COLO829 (cell line): Measurements from ENCODE around the gene DNASE2B.

Source experiments
- DNase-seq: peaks from one replicate; pipeline ENCODE4 v3.0.0; 2012; ENCODE audit warnings: low spot score

The DNASE2B gene

DNA sequence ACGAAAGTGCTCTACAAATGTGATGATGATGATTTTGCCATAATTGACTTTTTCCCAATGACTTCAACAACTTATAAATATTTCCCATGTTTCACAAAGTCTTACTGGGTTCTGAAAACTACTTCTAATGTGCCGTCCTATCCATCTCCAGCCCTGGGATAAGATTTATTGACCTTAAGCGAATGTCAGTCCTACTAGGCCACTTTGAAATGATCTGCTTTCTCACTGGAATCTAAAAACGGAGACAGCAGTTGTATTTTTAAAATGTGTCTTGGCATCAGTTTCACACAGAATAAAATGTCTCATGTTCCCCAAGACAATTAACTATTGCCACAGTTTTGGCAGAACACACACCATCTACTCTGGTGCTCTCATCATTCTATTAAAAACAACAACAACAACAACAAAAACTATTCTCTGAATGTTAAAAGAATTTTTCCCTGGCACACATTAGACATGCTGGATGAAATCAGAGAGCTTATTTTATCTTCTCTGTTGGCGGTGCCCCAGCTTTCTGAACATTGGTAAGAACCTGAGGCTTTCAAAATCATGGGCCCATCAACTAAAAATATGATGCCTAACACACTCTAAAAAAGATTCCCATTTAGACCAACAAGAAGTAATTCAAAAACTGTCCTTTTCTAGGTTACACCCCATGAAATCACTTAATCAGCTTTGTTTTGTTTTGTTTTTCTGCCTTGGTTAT, 23.1 kb upstream of the DNASE2B start:
- DNase-seq = no peak

DNA sequence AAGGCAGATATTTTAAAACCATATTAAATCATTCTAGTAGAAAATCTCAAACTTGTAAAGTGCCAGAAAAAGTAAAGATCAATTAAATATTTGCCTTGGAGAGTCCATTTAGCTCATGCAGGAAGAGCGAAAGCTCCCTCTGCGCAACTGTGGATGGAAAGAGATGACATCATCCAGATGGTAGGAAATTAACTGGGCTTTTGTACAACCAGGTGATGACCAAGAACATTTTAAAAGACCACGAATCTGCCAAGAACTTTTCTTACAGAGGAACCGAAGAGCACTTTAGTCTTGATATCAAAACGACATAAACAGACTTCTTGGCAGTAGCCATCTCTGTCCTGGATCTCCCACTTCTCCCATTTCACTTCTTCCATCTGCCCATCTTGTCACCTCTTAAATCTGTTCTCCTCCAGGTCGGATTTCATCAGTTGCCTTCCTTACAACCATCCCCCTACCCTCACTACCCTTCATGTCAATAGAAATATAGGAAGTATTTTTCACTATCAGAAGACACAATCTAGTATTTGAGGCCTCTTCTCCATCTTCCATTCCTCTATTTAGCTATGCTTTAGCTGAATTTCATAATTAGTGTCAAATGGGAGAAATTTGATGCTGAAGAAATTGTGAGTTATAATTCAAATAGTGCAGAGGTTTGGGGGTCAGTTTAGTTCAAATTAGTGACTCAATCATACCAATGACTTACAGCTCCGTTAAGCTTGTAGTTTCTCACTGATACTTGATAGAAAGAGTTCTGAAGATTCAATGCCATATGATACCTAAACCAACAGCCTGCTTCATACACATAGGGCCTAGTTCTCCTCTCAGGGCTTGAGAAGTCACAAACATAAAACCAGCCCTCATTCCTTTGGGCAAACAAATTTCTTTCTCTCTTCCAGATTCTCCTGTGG, 22.0 kb upstream of the DNASE2B start:
- no peak for DNase-seq

DNA sequence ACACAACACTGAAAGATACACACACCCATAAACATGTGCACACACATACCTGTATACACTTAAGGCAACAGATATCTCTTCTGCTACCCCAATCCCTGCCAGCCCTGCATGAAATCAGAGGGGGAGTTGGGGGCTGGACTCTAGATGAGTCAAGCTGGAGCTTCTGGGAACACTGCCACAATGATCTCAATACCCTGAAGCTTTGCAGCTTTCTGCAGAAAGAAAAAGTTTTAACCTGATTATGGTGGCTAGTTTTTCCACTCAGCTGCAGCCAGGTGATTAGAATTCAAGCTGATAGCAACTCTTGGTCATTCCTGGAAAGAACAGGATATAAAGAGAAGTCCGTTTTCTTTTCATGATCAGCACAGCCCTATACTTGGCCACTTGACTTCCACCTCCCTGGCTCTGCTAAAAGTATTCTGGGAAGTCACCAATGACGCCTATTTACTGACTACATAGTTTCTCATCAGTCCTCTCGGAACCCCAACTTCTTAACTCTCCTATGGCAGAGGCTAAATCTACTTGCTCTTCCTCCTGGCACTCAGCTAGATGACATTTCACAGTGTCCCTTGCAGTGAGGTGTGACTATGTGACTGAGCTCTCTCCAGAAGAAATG, 20.7 kb upstream of the DNASE2B start:
- no peak for DNase-seq

DNA sequence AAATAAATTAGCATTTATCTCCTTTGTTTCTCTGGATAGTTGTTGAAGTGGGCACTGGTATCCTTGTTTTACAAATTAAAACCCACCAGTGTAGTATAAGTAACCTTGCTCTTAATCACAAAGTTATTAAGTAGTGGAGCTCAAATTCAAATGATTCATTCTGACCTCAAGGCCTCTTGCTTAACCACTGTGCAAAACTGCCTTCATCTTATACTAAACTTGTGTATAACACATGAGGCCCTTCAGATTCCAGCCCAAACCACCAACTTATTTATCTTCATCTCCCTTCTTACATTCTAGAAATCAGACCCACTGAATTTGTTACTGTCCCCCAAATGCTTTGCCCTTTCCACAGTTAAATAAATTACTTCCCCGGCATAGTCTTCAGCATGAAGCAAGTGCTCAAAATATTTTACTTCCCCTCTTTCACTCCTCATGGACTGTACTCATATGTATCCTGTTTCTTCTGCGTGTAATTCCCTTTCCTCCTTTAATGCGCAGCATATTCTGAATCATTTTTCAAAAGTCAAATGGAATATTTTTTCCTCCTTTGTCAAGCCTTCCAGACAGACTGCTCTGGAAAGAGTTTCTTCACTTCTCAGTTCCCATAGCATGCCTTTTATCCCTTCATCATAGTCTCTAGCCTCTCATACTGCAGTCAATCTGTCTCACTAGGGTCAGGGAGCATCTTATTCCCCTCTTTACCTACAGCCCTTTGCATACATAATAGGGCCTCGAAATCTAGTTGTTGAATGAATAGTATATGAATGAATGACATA, 19.0 kb upstream of the DNASE2B start:
- DNase-seq = no peak

DNA sequence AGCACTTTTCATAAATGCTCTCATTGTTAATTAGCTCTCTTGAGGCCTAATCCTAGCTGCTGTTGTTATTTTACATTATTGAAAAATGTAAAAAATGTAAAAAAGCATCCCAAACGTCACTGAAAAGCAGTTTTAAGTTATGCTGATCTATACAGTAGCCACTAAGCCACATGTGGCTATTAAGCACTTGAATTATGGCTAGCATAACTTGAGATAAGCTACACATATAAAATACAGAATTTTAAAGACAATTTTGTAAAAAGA, 18.4 kb upstream of the DNASE2B start:
- DNase-seq = no peak

DNA sequence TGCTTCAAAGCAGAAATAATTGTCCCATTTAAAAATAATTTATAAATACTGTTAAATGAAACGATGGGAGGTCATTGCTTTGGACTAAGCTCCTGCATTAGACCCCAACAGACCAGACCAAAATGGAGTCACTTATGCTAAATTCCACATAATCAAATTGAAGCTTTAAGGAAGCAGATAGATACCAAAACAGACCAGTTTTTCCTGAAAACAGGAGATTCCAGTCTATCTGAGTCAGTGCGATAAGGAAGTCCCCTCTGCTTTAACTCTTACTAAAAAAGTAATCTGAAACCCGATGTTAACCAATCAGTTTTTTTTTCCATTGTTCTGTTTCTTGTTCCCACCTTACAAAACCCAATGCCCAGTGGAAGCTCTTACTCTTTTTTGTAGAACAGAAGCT, 16.2 kb upstream of the DNASE2B start:
- DNase-seq = no peak

DNA sequence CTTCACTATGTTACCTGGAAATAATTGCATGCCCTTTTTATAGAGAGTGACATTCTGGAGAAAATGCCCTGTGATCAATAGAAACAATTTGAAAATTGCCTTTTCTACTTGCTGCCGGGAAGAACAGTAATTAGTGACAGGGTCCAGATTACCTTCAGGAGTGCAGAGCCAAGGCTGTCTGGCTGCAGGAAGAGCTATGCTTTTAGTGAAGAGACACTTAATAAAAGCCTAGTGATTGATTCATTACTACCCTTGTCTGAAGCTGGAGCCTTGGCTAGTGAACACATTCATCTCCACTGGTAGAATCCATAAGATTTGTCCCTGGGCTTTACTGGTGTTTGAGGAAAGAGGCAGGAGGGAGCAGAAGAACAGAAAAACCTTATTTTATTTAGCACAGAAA, 12.9 kb upstream of the DNASE2B start:
- DNase-seq = no peak

DNA sequence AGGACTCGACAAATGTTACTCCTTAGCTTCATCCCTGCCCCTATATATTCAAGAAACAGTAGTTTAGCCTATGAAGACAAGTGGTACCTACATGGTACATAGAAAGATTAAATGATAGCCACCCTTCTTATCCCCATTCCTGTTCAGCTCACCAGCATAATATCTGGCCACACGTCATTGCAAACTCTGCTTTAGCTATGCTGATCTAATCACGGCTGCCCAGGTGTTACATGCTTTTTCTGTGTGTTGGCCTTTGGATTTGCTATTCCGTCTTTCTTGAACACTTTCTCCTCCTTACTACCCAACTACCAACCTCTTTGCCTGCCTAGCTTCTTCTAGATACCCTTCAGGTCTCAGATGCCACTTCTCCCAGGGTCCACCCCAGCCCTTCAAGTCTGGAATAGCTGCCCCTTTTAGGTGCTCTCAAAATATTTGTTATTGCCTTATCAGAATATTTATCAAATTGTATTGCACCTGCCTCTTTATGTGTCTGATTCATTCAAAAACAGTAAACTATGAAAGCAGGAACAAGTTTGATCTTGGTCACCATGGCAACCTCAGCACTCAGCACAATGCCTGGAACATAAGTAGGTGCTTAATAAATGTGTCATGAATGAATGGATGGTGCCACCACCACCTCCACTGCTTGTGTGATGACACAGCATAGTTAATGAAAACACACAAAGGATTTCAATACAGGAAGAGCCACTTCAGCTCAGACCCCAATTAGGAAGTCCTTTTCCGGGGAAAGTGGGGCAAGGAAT, 11.4 kb upstream of the DNASE2B start:
- no peak for DNase-seq

DNA sequence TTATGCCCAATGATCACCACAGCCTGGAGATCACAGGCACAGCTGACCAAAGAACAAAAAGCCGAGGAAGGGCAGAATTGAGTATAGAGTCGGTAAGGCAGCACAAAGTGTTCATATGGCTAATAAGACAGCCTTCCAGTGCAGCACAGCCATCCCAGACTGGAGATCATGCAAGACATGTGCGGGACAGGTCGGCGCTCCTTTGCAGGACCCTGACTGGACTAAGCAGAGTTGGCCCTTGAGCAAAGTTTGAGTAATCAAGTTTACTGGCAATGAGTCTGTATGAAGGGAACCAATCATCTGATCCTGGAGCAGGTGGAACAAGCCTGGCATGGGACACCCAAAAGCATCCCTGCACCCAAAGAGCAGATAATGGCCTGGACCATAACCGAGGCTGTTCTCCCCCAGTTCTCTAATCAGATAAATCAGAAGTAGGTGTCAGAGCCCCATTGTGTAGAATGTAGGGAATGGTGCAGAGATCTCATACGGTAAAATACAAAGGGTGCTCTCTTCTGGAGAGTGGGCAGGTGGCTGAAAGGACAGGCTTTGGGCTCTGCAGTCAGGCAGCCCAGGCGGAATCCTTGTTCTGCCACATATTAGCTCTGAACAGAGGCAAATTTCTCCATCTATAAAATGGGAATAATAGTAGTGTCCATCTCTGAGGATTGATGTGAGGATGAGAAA, 10.7 kb upstream of the DNASE2B start:
- DNase-seq = no peak

DNA sequence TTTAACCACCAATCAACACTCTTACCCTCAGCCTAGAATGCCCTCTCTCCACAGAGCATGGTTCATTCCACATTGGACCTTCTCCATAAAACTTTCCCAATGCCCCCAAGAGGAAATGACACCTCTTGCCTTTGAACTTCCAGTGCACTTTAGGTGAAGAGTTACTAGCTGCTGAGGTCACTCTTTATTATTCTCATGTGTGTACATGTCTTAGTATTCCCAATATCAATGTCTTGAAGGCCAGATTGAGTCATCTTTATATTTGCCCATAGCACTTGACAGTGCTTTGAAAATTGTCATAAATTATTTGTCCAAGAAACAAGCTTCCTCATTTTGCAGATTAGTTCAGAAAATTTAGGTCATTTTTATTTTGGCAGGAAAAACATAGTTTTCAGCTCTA, 8.1 kb upstream of the DNASE2B start:
- DNase-seq = no peak

DNA sequence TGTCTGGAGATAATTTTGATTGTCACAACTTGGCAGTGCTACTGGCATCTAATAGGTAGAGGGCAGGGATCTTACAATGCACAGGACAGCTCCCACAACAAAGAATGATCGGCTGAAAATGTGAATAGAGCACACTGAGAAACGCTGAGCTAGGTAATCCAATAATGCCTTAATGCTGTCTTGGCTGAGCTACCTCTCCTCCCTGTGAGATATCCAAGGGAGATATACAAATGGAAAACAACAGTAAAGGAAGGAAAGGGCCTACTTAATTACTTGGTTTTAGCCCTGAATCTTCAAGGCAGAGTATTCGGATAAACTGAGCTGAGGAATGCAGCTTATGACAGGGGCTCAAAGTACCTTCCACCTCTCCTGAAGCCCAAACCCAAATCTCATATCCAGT, 2.9 kb downstream of the DNASE2B start:
- DNase-seq = no peak

DNA sequence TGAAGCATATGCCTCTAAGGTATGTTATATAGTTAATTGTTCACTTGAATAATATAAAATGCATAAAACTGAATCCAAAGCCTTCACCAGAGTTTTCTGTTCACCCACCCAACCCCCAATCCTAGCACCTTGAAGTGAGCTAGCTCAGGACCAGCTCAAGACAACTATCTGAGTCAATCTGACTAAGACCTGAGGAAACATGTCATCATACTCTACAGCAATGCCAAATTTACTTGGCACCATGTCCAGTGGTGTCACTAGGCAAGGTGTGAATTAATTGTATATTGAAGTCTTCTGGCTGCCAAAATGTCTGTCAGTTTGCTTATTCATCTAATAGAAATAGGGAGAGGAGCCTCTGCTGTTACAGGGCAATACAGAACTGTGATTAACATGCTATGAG, 3.8 kb downstream of the DNASE2B start:
- DNase-seq = no peak

DNA sequence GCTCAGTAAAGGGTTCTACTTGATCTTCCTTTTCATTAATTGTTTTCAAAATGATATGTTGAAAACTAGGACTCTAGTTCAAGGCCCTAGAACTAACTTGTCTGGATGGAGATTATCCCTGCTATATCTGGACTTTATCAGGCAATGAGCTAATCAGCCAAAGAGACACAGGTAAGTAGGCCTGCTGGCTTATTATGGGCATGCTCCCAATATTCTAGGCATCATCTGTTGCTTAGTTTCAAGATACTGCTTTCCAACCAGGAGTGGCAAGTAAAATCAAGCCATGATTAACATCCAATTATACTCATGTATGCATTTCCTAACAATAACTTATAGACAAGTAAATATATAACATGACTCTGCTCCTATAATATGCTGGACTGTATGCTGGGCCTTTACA, 4.2 kb downstream of the DNASE2B start:
- DNase-seq = no peak

DNA sequence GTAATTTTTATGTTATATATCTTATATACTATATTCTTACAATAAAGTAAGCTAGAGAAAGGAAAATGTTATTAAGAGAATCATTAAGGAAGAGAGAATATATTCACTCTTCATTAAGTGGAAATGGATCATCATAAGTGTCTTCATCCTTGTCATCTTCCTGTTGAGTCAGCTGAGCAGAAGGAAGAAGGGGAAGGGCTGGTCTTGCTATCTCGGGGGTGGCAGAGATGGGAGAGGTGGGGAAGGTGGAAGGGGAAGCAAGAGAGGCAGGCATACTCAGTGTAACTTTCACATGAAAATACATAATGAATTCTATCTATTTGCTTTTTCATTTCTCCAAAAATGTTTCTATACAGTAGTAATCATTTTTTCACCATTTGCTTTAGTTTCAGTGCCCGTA, 5.1 kb downstream of the DNASE2B start:
- DNase-seq = no peak

DNA sequence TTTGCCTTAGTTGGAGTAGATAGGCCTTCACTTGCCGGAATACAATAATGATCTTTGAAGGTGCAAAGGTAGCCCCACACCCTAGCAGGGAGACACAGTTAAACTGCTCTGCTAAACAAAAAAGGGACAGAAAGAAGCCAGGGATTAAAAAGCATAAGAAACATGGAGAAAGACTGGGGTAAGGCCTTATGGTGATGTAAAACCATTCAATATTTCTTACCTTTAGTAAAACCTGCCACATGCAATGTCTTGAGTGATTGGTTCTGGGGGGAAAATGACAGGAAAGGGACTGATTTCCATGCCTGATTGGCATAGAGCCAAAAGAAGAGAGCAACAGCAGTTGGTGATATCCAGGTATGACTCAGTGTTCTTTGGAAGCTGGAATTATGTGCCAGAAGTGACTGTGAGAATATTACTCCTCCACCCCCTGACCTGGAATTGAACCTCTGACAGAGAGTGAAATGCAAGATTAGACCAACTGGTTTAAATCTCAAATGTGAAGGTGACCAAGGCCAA, 8.1 kb downstream of the DNASE2B start:
- DNase-seq = peak; percentile 48

DNA sequence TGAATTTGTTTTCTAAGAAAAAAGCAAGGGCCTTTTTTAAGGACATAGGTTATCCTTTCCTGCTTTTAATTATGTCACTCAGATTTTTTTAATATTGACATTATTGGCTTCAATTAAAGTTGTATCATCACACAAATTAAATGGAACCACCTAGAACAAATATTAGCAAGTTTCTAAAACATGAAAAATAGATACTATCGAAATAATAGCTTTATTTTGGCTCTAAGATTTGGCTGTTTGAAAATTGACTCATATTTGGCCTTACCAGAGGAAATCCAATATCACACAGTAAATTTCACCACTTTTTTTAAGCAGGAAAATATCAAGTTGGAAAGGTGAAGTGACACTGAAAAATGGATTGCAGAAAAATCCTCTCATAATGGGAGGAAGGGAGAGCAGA, 9.2 kb downstream of the DNASE2B start:
- no peak for DNase-seq

DNA sequence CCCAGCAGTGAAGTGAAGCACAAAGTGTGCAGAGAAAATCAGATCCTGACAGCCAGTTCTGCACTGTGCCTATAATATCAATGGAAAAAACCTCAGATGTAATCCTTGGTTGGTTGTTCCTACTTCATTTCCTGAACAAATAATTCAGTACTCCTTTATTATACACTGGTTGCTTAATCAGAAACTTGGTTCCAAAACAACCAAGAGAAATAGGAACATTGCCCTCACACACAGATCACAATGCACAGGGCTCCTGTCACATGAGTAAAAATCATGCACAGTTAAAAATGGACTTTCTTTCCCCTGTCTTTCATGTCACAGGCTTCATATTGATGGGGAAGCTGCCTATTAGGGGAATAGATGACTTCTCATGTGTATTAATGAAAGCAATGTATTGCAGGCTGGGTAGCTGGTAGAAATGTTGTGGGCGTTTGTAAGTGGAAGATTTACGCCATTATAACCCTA, 9.7 kb downstream of the DNASE2B start:
- DNase-seq = peak; percentile 9

DNA sequence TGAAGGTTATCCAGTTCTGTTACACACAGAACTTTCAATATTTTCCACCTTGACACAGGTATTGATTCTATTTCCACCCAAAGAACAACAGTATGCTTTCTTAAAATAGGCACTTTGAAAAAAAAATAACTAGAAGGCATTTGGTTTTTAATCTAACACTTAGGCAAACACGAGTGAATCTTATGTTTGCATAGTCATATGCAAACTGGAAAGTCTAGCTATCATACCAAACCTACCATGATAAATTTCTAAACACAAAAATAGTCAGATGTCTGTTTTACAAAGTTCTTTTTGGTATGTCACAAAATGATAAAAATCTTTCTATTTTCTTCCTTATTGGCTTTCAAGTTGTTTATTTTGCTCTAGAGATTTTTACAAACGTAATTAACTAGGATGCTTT, 11.6 kb downstream of the DNASE2B start:
- no peak for DNase-seq

DNA sequence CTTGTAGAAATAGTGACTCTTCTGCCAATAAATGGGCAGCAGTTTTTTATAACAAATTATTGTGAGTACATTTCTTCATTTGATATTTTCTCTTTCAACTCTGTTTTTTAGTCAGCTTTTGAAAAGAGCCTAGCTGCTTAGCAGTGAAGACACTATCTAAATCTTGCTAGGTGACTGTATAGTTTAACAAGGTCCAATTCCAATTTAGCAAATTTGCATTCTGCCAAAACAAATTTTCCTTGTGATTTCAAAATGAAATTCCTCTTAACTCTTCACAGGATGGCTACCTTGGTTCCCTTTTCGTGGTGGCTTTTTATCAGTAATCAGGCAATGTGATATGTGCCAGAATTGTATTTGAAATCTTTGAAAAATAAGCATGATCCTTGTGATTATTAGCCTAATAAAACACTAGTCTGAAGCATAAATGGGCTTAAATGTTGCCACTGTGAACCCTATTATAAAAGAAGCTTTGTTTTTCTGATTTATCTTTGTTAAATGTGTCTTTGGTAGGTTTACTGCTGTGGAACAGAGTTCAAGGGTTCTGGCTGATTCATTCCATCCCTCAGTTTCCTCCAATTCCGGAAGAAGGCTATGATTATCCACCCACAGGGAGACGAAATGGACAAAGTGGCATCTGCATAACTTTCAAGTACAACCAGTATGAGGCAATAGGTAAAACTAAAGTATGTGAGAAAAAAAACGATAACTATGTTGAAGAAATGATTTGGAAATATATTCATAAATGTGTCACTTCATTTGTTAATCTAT, 12.2 kb downstream of the DNASE2B start:
- DNase-seq = peak; percentile 26

DNA sequence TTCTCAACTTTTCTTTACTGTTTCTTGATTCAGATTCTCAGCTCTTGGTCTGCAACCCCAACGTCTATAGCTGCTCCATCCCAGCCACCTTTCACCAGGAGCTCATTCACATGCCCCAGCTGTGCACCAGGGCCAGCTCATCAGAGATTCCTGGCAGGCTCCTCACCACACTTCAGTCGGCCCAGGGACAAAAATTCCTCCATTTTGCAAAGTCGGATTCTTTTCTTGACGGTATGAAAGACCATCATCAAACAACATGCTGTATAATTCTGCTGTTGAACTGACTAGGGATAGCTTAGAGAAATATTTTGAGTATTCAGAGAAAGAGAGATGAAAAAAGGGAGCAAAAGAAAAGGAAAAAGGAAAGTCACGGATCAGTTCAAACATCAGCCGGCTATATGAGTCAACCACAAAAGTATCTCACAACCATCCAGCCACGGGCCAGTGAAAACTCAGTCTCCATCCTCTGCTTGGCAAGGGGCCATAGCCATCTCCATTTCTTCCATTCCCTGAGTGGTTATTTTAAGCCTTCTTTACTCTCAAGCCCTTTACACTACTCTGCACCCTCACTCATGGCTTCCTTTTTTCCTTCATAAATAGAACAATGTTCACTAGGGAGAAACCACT, 14.1 kb downstream of the DNASE2B start:
- no peak for DNase-seq
